HCT116 (cell line): Measurements from ENCODE around the gene FRAS1. TPM values are rescaled to one million over a fixed set of nuclear protein-coding genes. Genes with fewer than 3 reads are reported as not detected.

Experiments used
- ATAC-seq: fragments of 200-7000 bp; cut with Tn5 transposase; 2 replicates; pipeline ENCODE4 v1.9.1; 2020; ENCODE audit warnings: mild to moderate bottlenecking, moderate library complexity
- BruUV-seq: library from RNA; stranded (reverse); fragments of 400-500 nt; replicated peaks from 2 replicates; lab custom pipeline; 2021; lab: Mats Ljungman, UMichigan
- CTCF ChIA-PET: fragments of 300-600 bp; sonication (Branson Sonifier 250); formaldehyde crosslinking; loops from one replicate; lab custom pipeline; 2021; ENCODE audit warnings: antibody characterized with exemption; lab: Charles Lee
- POLR2A ChIA-PET: fragments of 300-600, 350-600 bp; sonication (Branson Sonifier 250); formaldehyde crosslinking; loops from one replicate; lab custom pipeline; 2021; ENCODE audit warnings: antibody characterized with exemption; lab: Charles Lee
- RAD21 ChIA-PET, 2 experiments: fragments of 300-600 bp; sonication (Branson Sonifier 250); formaldehyde crosslinking; loops; one replicate each; lab custom pipeline; 2023; ENCODE audit warnings: low total read pairs in 2 of 2; ENCODE audit not compliant: uncharacterized antibody in 2 of 2, unreplicated experiment in 2 of 2, low non-redundant PET in 1 of 2; lab: Charles Lee
- DNase-seq: peaks from one replicate; pipeline ENCODE4 v3.0.0-alpha.2; 2010; ENCODE audit warnings: low read depth, low spot score
- H2AFZ ChIP-seq: fragments of 200-600 bp; shearing (Covaris generic), sonication (generic); 2 replicates; pipeline ENCODE4 v1.6.1; 2017; ENCODE audit warnings: low read depth, mixed run types, mixed read lengths, antibody characterized with exemption, low read length; ENCODE audit not compliant: poor library complexity, severe bottlenecking
- H3K27ac ChIP-seq: 2 replicates; pipeline ENCODE4 v1.5.1; 2012; ENCODE audit warnings: low read depth, low read length
- H3K27me3 ChIP-seq: fragments of 200-600 bp; sonication (generic); 2 replicates; pipeline ENCODE4 v1.6.1; 2016; ENCODE audit warnings: mixed run types, low read length, mixed read lengths; ENCODE audit not compliant: insufficient read depth
- H3K36me3 ChIP-seq, 2 experiments: fragments of 200-500 bp in 1 of 2; fragments of 200-600 bp in 1 of 2; sonication (Bioruptor generic) in 1 of 2; sonication (generic) in 1 of 2; 2 replicates each; pipeline versions ENCODE4 v1.5.1 to v1.6.1; 2014 to 2016; ENCODE audit warnings: low read length in 2 of 2, inconsistent platforms in 1 of 2, mixed read lengths in 1 of 2, mixed run types in 1 of 2; ENCODE audit not compliant: insufficient read depth in 2 of 2, control insufficient read depth in 1 of 2
- H3K4me1 ChIP-seq, 2 experiments: fragments of 200-600 bp in 1 of 2; sonication (generic) in 1 of 2; 2 replicates each; pipeline versions ENCODE4 v1.5.1 to v1.6.1; 2012 to 2017; ENCODE audit warnings: low read length in 2 of 2, inconsistent platforms in 1 of 2, mild to moderate bottlenecking in 1 of 2, mixed read lengths in 1 of 2, mixed run types in 1 of 2, moderate library complexity in 1 of 2; ENCODE audit not compliant: insufficient read depth in 2 of 2, control insufficient read depth in 1 of 2
- H3K4me2 ChIP-seq: fragments of 200-600 bp; sonication (generic); 2 replicates; pipeline ENCODE4 v1.6.1; 2017; ENCODE audit warnings: mixed run types, low read length, mixed read lengths
- H3K4me3 ChIP-seq, 2 experiments: fragments of 200-600 bp in 1 of 2; sonication (generic) in 1 of 2; replicated peaks in 1 of 2; 2 replicates each; pipeline ENCODE4 v1.5.1; 2011 to 2016; ENCODE audit warnings: low read length in 2 of 2, control low read depth in 1 of 2, low read depth in 1 of 2, mild to moderate bottlenecking in 1 of 2, mixed read lengths in 1 of 2, mixed run types in 1 of 2
- H3K79me2 ChIP-seq: fragments of 200-600 bp; sonication (generic); 2 replicates; pipeline ENCODE4 v1.6.1; 2017; ENCODE audit warnings: mild to moderate bottlenecking, mixed run types, low read length, moderate library complexity, mixed read lengths; ENCODE audit not compliant: insufficient read depth
- H3K9ac ChIP-seq: fragments of 200-600 bp; sonication (generic); 2 replicates; pipeline ENCODE4 v1.6.1; 2016; ENCODE audit warnings: low read length, mixed read lengths
- H3K9me2 ChIP-seq: fragments of 200-600 bp; sonication (generic), shearing (Covaris generic); 2 replicates; pipeline ENCODE4 v1.6.1; 2017; ENCODE audit warnings: mixed run types, mild to moderate bottlenecking, moderate library complexity; ENCODE audit not compliant: insufficient read depth
- H3K9me3 ChIP-seq, 2 experiments: fragments of 200-500 bp in 1 of 2; fragments of 200-600 bp in 1 of 2; sonication (Bioruptor generic) in 1 of 2; sonication (generic) in 1 of 2; 2 replicates each; pipeline ENCODE4 v1.6.1; 2014 to 2017; ENCODE audit warnings: low read length in 2 of 2, mixed read lengths in 2 of 2, inconsistent platforms in 1 of 2, low read depth in 1 of 2, mild to moderate bottlenecking in 1 of 2, mixed run types in 1 of 2, moderate library complexity in 1 of 2; ENCODE audit not compliant: control insufficient read depth in 1 of 2, insufficient read depth in 1 of 2
- H4K20me1 ChIP-seq: fragments of 200-600 bp; sonication (generic), shearing (Covaris generic); 2 replicates; pipeline ENCODE4 v1.6.1; 2017; ENCODE audit warnings: mixed run types, mild to moderate bottlenecking, moderate library complexity; ENCODE audit not compliant: insufficient read depth
- ATF3 ChIP-seq: IDR thresholded peaks from 2 replicates; pipeline ENCODE4 v1.6.1; 2012
- CBX3 ChIP-seq: IDR thresholded peaks from 2 replicates; pipeline ENCODE4 v1.6.1; 2012; ENCODE audit warnings: low read depth
- CTCF ChIP-seq, 3 experiments: fragments of 200-600 bp in 1 of 3; sonication (generic) in 1 of 3; IDR thresholded peaks in 2 of 3; conservative IDR thresholded peaks in 1 of 3; 2 replicates each; pipeline ENCODE4 v1.5.1; 2012 to 2017; ENCODE audit warnings: low read depth in 2 of 3, low read length in 2 of 3, antibody characterized with exemption in 1 of 3, borderline replicate concordance in 1 of 3, control low read depth in 1 of 3, mild to moderate bottlenecking in 1 of 3, mixed read lengths in 1 of 3, mixed run types in 1 of 3, moderate library complexity in 1 of 3; ENCODE audit not compliant: insufficient read depth in 1 of 3
- EGR1 ChIP-seq: IDR thresholded peaks from 2 replicates; pipeline ENCODE4 v1.6.1; 2012; ENCODE audit warnings: low read depth
- EZH2 ChIP-seq: fragments of 200-600 bp; sonication (generic); IDR thresholded peaks from 2 replicates; pipeline ENCODE4 v1.6.1; 2017; ENCODE audit warnings: antibody characterized with exemption, mixed run types
- EZH2phosphoT487 ChIP-seq: fragments of 200-600 bp; IDR thresholded peaks from 2 replicates; pipeline ENCODE4 v1.6.1; 2018; ENCODE audit warnings: antibody characterized with exemption, borderline replicate concordance
- JUND ChIP-seq: IDR thresholded peaks from 2 replicates; pipeline ENCODE4 v1.6.1; 2012
- POLR2A ChIP-seq: IDR thresholded peaks from 2 replicates; pipeline ENCODE4 v1.7.0; 2011; ENCODE audit warnings: borderline replicate concordance; ENCODE audit not compliant: insufficient read depth, insufficient read length; ENCODE audit errors: extremely low read depth
- POLR2AphosphoS5 ChIP-seq: IDR thresholded peaks from 2 replicates; pipeline ENCODE4 v1.6.1; 2011; ENCODE audit warnings: mild to moderate bottlenecking, low read depth, low read length, moderate library complexity
- RAD21 ChIP-seq: IDR thresholded peaks from 2 replicates; pipeline ENCODE4 v1.6.1; 2012; ENCODE audit warnings: low read depth, mild to moderate bottlenecking
- REST ChIP-seq: IDR thresholded peaks from 2 replicates; pipeline ENCODE4 v1.6.1; 2012; ENCODE audit warnings: low read depth
- SIN3A ChIP-seq: IDR thresholded peaks from 2 replicates; pipeline ENCODE4 v1.6.1; 2012; ENCODE audit warnings: low read depth
- SP1 ChIP-seq: IDR thresholded peaks from 2 replicates; pipeline ENCODE4 v1.6.1; 2012; ENCODE audit warnings: low read depth
- ZBTB33 ChIP-seq: IDR thresholded peaks from 2 replicates; pipeline ENCODE4 v1.6.1; 2011; ENCODE audit warnings: mild to moderate bottlenecking, low read length, moderate library complexity; ENCODE audit not compliant: insufficient replicate concordance; ENCODE audit errors: extremely low read depth
- ZFX ChIP-seq: fragments of 450-650 bp; IDR thresholded peaks from 2 replicates; pipeline ENCODE4 v1.6.1; 2017
- ZNF274 ChIP-seq: fragments of 200-500 bp; sonication (Bioruptor generic); IDR thresholded peaks from 2 replicates; pipeline ENCODE4 v1.6.1; 2014; ENCODE audit warnings: mild to moderate bottlenecking, low read depth, low read length, inconsistent platforms
- intact Hi-C: fragments of 100-400 bp; cut with micrococcal nuclease; formaldehyde crosslinking; loops from 2 replicates; pipeline ENCODE4 v1.10.0; 2022
- total RNA-seq: library from RNA; stranded (reverse); gene quantifications from one replicate; pipeline ENCODE4 v1.2.1, GENCODE V29; 2021; ENCODE audit not compliant: unreplicated experiment

FRAS1 gene
- total RNA-seq, 1 experiment from 2014 or later: 33.5 TPM

DNA sequence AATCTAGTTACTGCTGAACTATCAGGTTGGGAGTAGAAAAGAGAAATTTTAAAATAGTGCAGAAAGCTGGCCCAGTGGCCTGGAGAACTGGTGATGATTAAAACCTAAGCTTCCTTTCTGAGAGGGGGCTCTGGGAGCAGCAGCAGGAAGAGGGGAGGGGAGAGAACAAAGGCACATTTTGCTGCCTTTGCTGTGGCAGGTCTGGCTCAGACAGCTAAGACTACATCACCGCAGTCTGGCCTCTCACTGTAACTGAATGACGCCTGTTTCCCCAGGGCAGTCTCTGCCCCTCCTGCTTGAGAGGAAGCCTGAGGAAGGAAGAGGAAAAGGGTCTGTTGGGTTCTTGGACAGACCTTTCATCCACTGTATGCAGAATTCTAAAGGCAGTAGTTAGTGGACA is 148.5 kb downstream of the FRAS1 start:
- Histone ChIP-seq H3K79me2 (no peaks in the 10 kb centered on the region), H2AFZ (no peak overlapping the region), H3K9me3 (no peaks in the 10 kb centered on the region), H3K4me3 (no peak overlapping the region), H4K20me1 (no peaks in the 10 kb centered on the region), H3K9me2 (no peaks in the 10 kb centered on the region), H3K27ac (no peak overlapping the region), H3K36me3 (no peaks in the 10 kb centered on the region), H3K4me2 (no peak overlapping the region), H3K27me3 (no peaks in the 10 kb centered on the region), H3K4me1 (no peaks in the 10 kb centered on the region), H3K9ac (no peak overlapping the region)
- no TSS peak for BruUV-seq
- no peak for ATAC-seq
- intact Hi-C loops: no loop called here
- RAD21 ChIA-PET: no interaction called here
- CTCF ChIA-PET: no interaction called here
- DNase-seq: no peak
- POLR2A ChIA-PET: no interaction called here
- TF ChIP-seq EZH2phosphoT487 (no peak), EZH2 (no peak), POLR2AphosphoS5 (no peak), SP1 (no peak), JUND (no peak), RAD21 (no peak), POLR2A (no peak), REST (no peak), ATF3 (no peak), CTCF (IDR thresholded peaks at IDR 0.05 in 2 of 3, conservative IDR thresholded peaks at IDR 0.05 in 1 of 3; ENCODE audit: borderline replicate concordance in 1 of 3, insufficient read depth in 1 of 3, low read depth in 2 of 3, low read length in 2 of 3) (no peak), ZNF274 (no peak), ZBTB33 (no peak), EGR1 (no peak), SIN3A (no peak), ZFX (no peak), CBX3 (no peak)
